HG02759 (cell line): Measurements from ENCODE around the gene TXNL1.
A peak's percentile ranks its signal among the peaks of the same experiment; 100 is the strongest.
"Not testable (repeated sequence)": the region's sequence is repeated elsewhere in the genome, so short reads cannot be mapped to it uniquely, and the experiment has no call there.

Experiments
- ATAC-seq: cut with Tn5 transposase; IDR thresholded peaks from one replicate; pipeline ENCODE4 v1.9.1; 2021; ENCODE audit warnings: mild to moderate bottlenecking, moderate library complexity; ENCODE audit not compliant: unreplicated experiment

The TXNL1 gene

GRCh38 chr18:56645415-56646016 is 7.1 kb upstream of the TXNL1 start:
- ATAC-seq: no peak

DNA sequence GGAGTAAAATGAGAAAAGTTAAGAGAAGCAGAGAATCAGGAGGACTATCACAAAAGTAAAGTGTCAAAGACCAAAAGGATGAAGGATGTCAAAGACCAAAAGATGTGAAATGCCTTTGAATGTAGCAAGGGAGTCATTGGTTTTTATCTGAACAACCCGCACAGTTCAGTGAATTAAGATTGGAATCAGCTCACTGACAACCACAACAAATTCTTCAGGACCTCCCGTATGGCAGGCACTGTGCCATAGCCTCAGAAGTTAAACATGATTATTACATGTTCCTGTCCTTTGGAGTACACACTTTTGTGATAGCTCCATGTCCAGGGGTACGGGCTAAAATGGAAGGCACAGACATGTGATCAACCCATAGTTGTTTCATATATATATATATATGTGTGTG is 5.0 kb upstream of the TXNL1 start:
- no peak for ATAC-seq

GRCh38 chr18:56641714-56642337 is 3.4 kb upstream of the TXNL1 start:
- no peak for ATAC-seq

- ATAC-seq: no peak
Observed at GRCh38 chr18:56639571-56639970, 1.2 kb upstream of the TXNL1 start.

GRCh38 chr18:56639104-56639381 is 651 bp upstream of the TXNL1 start:
- ATAC-seq: no peak

DNA sequence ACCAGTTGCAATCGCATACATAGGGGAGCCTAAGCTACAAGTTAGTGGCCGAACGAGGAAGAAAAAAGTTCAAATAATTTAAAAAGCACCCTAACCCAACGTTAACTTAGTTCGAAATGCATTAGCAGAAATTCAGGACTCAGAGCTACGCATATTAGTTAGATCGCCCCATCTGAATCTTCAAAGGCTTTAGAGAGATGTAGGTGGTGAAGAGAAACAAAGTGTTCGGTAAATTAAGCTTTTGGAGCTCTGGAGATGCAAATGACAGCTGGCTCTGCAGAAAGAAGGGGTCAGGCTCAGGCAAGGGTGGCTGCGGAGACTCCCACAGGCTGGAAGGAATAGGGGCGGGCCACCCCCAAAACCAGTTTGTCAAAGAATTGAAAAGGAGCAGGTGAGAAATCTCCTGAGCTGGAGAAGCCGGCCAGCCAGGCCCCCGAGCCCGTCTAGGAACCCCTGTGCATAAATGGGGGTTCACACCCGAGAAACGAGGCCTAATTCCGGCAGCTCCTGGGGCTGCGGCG is 621 bp downstream of the TXNL1 start:
- peak; percentile 11 for ATAC-seq

DNA sequence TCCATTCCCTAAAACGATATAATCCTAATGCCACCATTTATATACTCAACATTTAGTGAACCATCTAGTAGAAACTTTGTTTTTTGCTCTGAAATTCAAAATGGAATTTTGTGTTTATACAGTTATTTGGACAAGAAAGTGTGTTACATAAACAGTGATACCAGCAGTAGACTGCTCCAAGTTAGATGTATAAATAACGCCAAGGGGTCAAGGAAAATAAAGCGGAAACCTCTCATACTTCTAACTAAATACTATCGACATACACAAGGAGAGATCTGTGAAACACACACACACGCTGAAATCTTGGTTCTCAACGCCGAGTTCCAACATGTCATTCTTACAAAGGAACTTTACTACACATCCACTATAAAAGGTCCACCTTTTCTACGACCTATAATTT is 1.2 kb downstream of the TXNL1 start:
- ATAC-seq: no peak

DNA sequence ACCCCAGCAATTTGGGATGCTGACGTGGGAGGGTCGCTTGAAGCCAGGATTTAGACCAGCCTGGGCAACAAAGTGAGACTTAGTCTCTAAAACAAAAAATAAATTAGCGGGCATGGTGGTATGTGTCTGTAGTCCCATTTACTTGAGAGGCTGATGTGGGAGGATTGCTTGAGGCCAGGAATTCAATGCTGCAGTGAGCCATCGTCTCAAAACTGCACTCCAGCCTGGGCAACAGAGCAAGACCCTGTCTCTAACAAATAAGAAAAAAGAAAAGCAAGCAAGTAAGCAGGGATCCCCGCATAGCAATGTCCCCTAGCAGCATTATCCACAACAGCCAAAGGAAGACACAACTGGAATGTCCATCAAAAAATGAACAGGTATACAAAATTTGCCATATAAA is 3.4 kb downstream of the TXNL1 start:
- no peak for ATAC-seq

DNA sequence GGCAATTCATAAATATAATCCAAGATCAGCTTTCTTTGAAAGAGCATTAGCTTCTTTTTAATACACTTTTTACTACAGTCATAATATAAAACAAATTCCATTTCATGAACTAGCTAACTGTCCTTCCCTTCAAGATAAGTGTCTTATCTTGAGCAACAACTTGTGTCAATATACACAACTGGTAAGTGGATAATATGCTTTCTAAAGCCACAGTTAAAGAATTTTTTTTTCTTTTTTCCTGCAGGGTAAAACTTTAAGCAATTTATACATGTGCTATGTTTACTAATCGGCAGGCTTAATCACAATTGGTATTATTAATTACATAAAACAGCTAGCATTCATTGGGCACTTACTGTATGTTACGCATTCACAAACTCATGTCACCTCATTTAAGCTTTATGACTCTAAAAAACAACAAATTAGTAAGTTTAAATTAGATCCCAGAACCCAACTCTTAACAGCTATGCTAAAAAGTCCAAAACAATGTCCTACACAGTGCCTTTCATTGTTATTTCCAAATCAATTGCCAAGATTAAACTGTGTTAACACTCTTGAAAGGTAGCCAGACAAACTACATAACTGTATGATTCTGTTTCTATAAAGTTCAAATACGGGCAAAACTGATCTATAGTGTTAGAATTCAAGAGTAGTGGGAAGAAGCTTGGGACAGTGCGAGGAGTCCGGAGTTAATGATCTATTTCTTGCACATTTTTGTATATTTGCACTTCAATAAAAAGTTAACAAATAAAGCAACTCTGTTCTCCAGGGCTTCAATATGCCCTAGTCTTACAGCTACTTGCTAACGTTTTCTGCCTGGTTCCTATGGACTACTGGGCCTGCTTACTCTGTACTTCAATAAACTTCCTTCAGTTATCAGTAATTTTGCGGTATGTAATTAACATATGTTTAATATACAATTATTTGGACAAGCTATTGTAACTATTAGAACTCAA is 6.0 kb downstream of the TXNL1 start:
- no peak for ATAC-seq

DNA sequence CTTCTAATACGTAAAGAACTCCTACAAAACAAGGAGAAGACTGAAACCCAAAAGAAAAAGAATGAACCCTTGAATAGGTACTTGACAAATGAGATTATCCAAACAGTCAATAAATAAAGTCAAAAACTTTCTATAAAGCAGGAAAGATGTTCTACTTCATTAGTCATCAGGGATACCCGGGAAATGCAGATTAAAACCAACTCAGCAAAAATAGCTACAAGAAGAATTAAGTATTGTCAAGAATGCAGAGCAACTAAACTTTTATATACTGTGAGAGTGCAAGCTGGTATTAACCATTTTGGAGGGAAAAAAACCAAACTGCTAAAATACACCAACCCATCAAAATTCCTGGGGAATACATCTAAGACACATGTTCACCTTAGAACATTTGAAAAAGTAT is 10.4 kb downstream of the TXNL1 start:
- ATAC-seq: no peak

GRCh38 chr18:56615738-56616520 is 22.5 kb downstream of the TXNL1 start:
- peak; percentile 66 for ATAC-seq

DNA sequence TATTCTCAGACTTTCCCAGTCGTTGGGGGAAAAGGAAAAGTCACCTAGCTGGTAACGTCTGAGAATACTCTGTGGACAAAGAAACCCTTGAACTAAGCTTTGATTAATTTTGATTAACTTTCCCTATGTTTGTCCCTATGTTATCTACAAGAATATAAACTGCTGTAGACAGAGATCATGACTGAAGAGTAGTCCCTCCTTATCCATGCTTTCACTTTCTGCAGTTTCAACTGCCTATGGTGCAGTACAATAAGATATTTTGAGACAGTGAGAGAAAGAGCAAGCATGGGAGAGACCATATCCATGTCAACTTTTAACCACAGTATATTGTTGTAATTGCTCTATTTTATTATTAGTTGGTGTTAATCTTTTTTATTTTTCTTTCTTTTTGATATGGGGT is 31.8 kb downstream of the TXNL1 start:
- ATAC-seq: no peak

DNA sequence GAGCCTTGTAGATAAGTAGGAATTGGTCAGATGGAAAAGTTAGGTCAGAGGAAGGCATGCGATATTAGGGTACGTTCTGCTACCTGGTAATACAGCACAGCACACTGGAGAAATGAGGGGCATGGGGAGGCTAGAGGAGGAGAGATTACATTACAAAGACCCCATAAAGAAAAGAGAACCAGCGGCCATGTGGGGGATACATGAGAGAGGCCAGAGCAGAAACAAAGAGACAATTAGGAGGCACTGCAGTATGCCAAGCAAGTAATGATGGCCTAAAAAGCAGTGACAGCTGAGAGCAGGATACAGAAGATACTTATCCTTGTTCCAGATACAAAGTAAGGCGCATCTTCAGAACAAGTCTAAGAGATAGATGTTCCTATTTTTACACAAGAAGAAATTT is 40.0 kb downstream of the TXNL1 start:
- ATAC-seq: no peak

DNA sequence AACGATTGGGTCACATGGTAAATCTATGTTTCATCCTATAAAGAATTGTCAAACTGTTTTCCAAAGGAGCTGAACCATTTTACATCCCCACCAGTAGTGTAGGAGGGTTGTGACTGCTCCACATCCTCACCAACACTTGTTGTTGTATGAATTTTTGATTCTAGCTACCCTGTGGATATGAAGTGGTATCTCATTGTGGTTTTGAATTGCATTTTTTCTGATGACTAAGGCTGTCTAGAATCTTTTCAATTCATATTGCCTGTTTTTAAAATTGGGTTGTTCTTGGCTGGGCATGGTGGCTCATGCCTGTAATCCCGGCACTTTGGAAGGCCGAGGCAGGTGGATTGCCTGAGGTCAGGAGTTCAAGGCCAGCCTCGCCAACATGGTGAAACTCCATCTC is 44.5 kb downstream of the TXNL1 start:
- no peak for ATAC-seq

DNA sequence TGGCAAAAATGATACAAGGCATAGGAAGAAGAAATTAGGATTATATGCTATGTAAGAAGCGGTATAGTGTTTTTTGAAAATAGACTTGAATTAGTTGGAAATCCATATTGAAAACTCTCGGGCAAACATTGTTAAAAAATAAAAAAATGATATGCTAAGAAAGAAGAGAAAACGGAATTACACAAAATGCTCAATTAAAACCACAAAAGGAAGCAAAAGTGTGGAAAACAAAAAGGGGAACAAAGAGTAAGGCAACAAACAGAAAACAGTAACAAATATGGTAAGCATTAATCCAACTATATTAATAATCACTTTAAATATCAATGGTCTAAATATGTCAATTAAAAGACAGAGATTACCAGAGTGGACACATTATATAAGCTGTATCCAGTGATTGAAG is 58.4 kb downstream of the TXNL1 start:
- no peak for ATAC-seq

GRCh38 chr18:56579451-56579850 is 58.9 kb downstream of the TXNL1 start:
- ATAC-seq: no peak

DNA sequence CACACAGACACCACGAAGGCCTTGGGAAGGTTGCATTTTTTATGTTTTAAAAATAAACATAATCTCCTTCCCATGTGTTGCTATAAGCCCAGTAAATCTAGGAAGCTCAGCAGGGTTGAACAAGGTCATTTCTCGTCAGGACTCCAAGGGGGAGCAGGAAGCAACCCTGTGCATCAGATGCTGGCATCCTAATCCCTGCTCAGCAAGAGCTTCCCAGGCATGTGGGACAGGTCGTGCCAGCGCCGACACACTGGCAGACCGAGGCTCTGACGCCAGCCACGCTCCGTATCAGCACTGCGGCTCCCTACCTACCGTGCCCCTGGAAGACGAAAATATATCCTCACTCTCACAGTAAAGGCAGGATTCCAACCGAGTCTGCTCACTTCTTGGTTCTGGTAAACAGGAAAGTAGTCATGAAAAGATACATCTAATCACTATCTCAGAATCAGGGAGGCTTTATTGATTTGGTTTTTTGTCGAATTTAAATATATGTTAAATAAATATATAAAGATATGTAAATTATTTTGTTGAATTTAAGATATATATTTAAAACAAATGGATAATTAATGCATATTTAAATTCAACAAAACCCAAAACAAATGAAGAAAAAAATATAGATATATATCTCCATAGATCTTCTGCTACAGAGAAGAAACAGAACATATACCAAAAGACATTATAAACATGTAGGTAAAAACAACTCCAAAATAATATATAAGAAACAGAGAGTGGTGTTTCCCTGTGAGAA is 61.4 kb downstream of the TXNL1 start:
- ATAC-seq: no peak

GRCh38 chr18:56575819-56576663 is 62.4 kb downstream of the TXNL1 start:
- peak; percentile 59 for ATAC-seq

GRCh38 chr18:56574861-56575260 is 63.5 kb downstream of the TXNL1 start:
- no peak for ATAC-seq

GRCh38 chr18:56572267-56572666 is 66.1 kb downstream of the TXNL1 start:
- ATAC-seq: not testable (repeated sequence)
